Left lung (tissue), 10 donors: ENCODE results near the gene SPOP. TPM values are rescaled to one million over a fixed set of nuclear protein-coding genes. Genes with fewer than 3 reads are reported as not detected.

Experiments used
- ATAC-seq: fragments of 200-7000 bp; cut with Tn5 transposase; one replicate; pipeline ENCODE4 v1.9.1; 2020; ENCODE audit warnings: moderate library complexity
- DNase-seq, 4 donors: peaks; one replicate each; pipeline ENCODE4 v3.0.0-alpha.2; 2013 to 2020
- H3K27ac ChIP-seq, 2 donors: fragments of 200-600 bp; sonication (generic) in 1 of 2; one replicate each; pipeline versions ENCODE4 v1.5.0 to v1.8.0; 2020 to 2021
- H3K27me3 ChIP-seq, 2 donors: fragments of 200-600 bp; sonication (generic) in 1 of 2; one replicate each; pipeline versions ENCODE4 v1.5.0 to v1.8.0; 2020 to 2021
- H3K36me3 ChIP-seq, 2 donors: fragments of 200-600 bp; sonication (generic) in 1 of 2; one replicate each; pipeline versions ENCODE4 v1.5.0 to v1.8.0; 2020 to 2021
- H3K4me1 ChIP-seq, 2 donors: fragments of 200-600 bp; one replicate each; pipeline ENCODE4 v1.8.0; 2021
- H3K4me3 ChIP-seq, 2 donors: fragments of 200-600 bp; sonication (generic) in 1 of 2; one replicate each; pipeline versions ENCODE4 v1.5.0 to v1.8.0; 2020 to 2021; ENCODE audit warnings: mild to moderate bottlenecking in 1 of 2
- H3K9me3 ChIP-seq, 2 donors: fragments of 200-600 bp; sonication (generic) in 1 of 2; one replicate each; pipeline versions ENCODE4 v1.5.0 to v1.8.0; 2020 to 2021
- intact Hi-C, 2 donors: fragments of 100-400 bp; cut with DNase I; formaldehyde crosslinking; loops; one replicate each; pipeline versions ENCODE4 v1.11.2 to v1.14.2; 2022
- polyA plus RNA-seq, 6 donors: library from polyadenylated mRNA; unstranded; fragments of 120-200 nt; gene quantifications; one replicate each; pipeline ENCODE4 v1.2.1, GENCODE V29; 2013; ENCODE audit not compliant: insufficient read length in 6 of 6
- total RNA-seq, 2 donors: library from RNA; stranded (reverse); fragmentation: NEBNext Ultra II Directional; extraction: Animal tissue kit (Norgen Biotek cat#: 25700); gene quantifications; one replicate each; pipeline ENCODE4 v1.2.1, GENCODE V29; 2021
- TF ChIP-seq, protein P1 (sequence below), 2 donors: fragments of 200-600 bp; sonication (generic) in 1 of 2; IDR thresholded peaks; one replicate each; pipeline versions ENCODE4 v1.5.0 to v1.8.0; 2021; ENCODE audit warnings: antibody characterized with exemption in 2 of 2
- donor health status: DM: no; HTN: yes; CAD: no.
- donor health status: DM: no; HTN: no; CAD: no.

Gene SPOP
- total and polyA plus RNA-seq, 8 donors, result 68.7 to 89.6 (median 79.1) TPM

GRCh38 chr17:49596613-49597244 lies 81.2 kb downstream of the SPOP start:
- TF ChIP-seq, protein P1, sequence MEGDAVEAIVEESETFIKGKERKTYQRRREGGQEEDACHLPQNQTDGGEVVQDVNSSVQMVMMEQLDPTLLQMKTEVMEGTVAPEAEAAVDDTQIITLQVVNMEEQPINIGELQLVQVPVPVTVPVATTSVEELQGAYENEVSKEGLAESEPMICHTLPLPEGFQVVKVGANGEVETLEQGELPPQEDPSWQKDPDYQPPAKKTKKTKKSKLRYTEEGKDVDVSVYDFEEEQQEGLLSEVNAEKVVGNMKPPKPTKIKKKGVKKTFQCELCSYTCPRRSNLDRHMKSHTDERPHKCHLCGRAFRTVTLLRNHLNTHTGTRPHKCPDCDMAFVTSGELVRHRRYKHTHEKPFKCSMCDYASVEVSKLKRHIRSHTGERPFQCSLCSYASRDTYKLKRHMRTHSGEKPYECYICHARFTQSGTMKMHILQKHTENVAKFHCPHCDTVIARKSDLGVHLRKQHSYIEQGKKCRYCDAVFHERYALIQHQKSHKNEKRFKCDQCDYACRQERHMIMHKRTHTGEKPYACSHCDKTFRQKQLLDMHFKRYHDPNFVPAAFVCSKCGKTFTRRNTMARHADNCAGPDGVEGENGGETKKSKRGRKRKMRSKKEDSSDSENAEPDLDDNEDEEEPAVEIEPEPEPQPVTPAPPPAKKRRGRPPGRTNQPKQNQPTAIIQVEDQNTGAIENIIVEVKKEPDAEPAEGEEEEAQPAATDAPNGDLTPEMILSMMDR (IDR thresholded peaks at IDR 0.05), result no peak
- ATAC-seq (no peak), DNase-seq (no peak)
- Histone ChIP-seq H3K36me3 (peaks cover under 1 to 76% of the 10 kb centered on the region in 2 donors), H3K4me3 (no peak overlapping the region), H3K27ac (peak overlapping the region in 1 of 2 donors; percentile 53), H3K4me1 (peaks cover 0 to 19% of the 10 kb centered on the region in 2 donors), H3K27me3 (no peaks in the 10 kb centered on the region), H3K9me3 (no peaks in the 10 kb centered on the region)
- intact Hi-C loops, result no loop called here

- H3K27ac ChIP-seq, result peak overlapping the region in 1 of 2 donors; percentile 15
- no peaks in the 10 kb centered on the region for H3K9me3 ChIP-seq
- DNase-seq, result no peak
- peaks cover 0 to 68% of the 10 kb centered on the region in 2 donors for H3K36me3 ChIP-seq
- TF ChIP-seq, protein P1 (IDR thresholded peaks at IDR 0.05), result no peak
- no peaks in the 10 kb centered on the region for H3K27me3 ChIP-seq
- peaks cover 0 to 19% of the 10 kb centered on the region in 2 donors for H3K4me1 ChIP-seq
- H3K4me3 ChIP-seq, result no peak overlapping the region
- no peak for ATAC-seq
- intact Hi-C loops, result no loop called here
Measured at GRCh38 chr17:49595980-49596379, 81.9 kb downstream of the SPOP start.

DNA sequence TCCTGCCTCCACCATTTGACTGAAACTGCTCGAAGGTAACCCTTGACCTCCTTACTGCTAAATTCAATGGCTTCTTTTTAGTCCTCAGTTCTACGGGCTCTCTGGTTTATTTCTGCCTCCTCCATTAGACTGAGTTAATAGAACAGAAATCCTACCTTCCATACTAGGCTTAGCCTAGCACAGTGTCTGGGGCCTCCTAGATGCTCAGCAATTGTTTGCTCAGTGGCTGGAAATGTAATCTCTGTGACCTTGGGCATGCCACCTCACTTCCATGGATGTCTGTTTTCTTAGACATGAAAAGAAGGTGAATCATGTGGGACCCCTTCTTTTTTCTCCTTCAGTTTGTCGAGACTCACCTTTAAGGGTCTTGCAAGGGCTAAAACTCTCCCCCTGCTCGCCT lies 82.6 kb downstream of the SPOP start:
- peaks cover 0 to 19% of the 10 kb centered on the region in 2 donors for H3K4me1 ChIP-seq
- no peaks in the 10 kb centered on the region for H3K27me3 ChIP-seq
- TF ChIP-seq, protein P1 (IDR thresholded peaks at IDR 0.05), result no peak
- no peak overlapping the region for H3K4me3 ChIP-seq
- peaks cover 0 to 62% of the 10 kb centered on the region in 2 donors for H3K36me3 ChIP-seq
- DNase-seq (no peak), ATAC-seq (no peak)
- H3K27ac ChIP-seq, result no peak overlapping the region
- intact Hi-C loops, result no loop called here
- no peaks in the 10 kb centered on the region for H3K9me3 ChIP-seq

- TF ChIP-seq, protein P1 (IDR thresholded peaks at IDR 0.05), result no peak
- no peak overlapping the region for H3K4me3 ChIP-seq
- peaks cover 0 to 1% of the 10 kb centered on the region in 2 donors for H3K4me1 ChIP-seq
- H3K9me3 ChIP-seq, result no peaks in the 10 kb centered on the region
- no peak for ATAC-seq
- DNase-seq, result no peak
- H3K36me3 ChIP-seq, result peaks cover 0 to 32% of the 10 kb centered on the region in 2 donors
- intact Hi-C loops, result no loop called here
- H3K27ac ChIP-seq, result no peak overlapping the region
- no peaks in the 10 kb centered on the region for H3K27me3 ChIP-seq
Measured at GRCh38 chr17:49592263-49592662, 85.6 kb downstream of the SPOP start.

DNA sequence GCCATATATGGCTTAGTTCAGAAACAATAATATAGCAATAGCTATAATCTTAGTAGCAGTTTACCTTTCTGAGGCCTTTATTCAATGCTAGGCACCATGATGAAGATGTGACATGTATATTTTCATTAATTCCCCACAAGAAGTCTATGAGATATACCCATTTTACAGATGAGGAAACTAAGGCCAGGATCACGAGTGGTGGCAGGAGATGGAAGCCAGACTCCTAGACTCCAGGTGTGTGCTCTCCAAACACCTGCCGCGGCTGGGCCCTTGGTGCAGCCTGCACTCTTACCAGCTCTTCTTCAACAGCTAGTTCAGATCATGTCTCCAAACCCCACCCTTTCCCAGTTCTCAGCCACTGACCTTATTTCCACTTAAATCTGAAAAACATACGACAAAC lies 87.0 kb downstream of the SPOP start:
- TF ChIP-seq, protein P1 (IDR thresholded peaks at IDR 0.05), result no peak

More for the DNA sequence above, 87.0 kb downstream of the SPOP start:
- no peaks in the 10 kb centered on the region for H3K9me3 ChIP-seq
- H3K27me3 ChIP-seq, result no peaks in the 10 kb centered on the region
- H3K4me3 ChIP-seq, result no peak overlapping the region
- DNase-seq, result no peak
- no peak overlapping the region for H3K27ac ChIP-seq
- H3K4me1 ChIP-seq, result no peaks in the 10 kb centered on the region
- intact Hi-C loops, result no loop called here
- H3K36me3 ChIP-seq, result peaks cover 0 to 18% of the 10 kb centered on the region in 2 donors
- no peak for ATAC-seq
